ENCODE data around the gene ILDR2.
A peak's percentile ranks its signal among the peaks of the same experiment; 100 is the strongest.

Gene ILDR2

GRCh38 chr1:166914111-166914510 is 61.2 kb downstream of the ILDR2 start:
- no peak overlapping the region for H3K9ac ChIP-seq (ENCODE audit: low read length)

GRCh38 chr1:166911624-166912023 is 63.7 kb downstream of the ILDR2 start:
- Histone ChIP-seq H3K4me2 (ENCODE audit: low read depth, low read length) (no peak overlapping the region), H3K4me1 (ENCODE audit: low read length) (peaks cover 12% of the 10 kb centered on the region), H3K9ac (ENCODE audit: low read length) (no peak overlapping the region), H3F3A (ENCODE audit: insufficient read depth, low read length) (no peaks in the 10 kb centered on the region), H3K9me2 (replicated peaks; ENCODE audit: insufficient read depth, low read length) (no peaks in the 10 kb centered on the region), H3K4me3 (ENCODE audit: low read length) (no peak overlapping the region), H3K27ac (ENCODE audit: low read length) (no peak overlapping the region), H4K20me1 (ENCODE audit: insufficient read depth, low read length) (no peaks in the 10 kb centered on the region), H3K27me3 (replicated peaks; ENCODE audit: insufficient read depth, low read length) (no peaks in the 10 kb centered on the region), H3K9me3 (replicated peaks; ENCODE audit: insufficient read depth, low read length) (no peaks in the 10 kb centered on the region), H3K79me2 (ENCODE audit: low read length) (no peaks in the 10 kb centered on the region), H3K36me3 (replicated peaks; ENCODE audit: insufficient read depth, low read length) (no peaks in the 10 kb centered on the region), H2AFZ (ENCODE audit: low read length) (no peak overlapping the region)
- no peak for TF ChIP-seq EZH2phosphoT487 (IDR thresholded peaks at IDR 0.05; ENCODE audit: low read length)
- no peak for TF ChIP-seq CTCF (IDR thresholded peaks at IDR 0.05; ENCODE audit: low read length)
- no peak for TF ChIP-seq EZH2 (optimal IDR thresholded peaks at IDR 0.05; ENCODE audit: low read depth, low read length)
- DNase-seq: no peak

More at GRCh38 chr1:166914111-166914510, 61.2 kb downstream of the ILDR2 start:
- Histone ChIP-seq H3F3A (ENCODE audit: insufficient read depth, low read length) (no peaks in the 10 kb centered on the region), H3K9me2 (replicated peaks; ENCODE audit: insufficient read depth, low read length) (no peaks in the 10 kb centered on the region), H3K27me3 (replicated peaks; ENCODE audit: insufficient read depth, low read length) (no peaks in the 10 kb centered on the region), H3K4me3 (ENCODE audit: low read length) (no peak overlapping the region), H2AFZ (ENCODE audit: low read length) (no peak overlapping the region), H3K36me3 (replicated peaks; ENCODE audit: insufficient read depth, low read length) (no peaks in the 10 kb centered on the region), H3K9me3 (replicated peaks; ENCODE audit: insufficient read depth, low read length) (no peaks in the 10 kb centered on the region), H3K4me1 (ENCODE audit: low read length) (0 out of 2 replicates have a peak, but pooled peaks cover 5% of the 10 kb centered on the region), H3K27ac (ENCODE audit: low read length) (no peak overlapping the region), H4K20me1 (ENCODE audit: insufficient read depth, low read length) (no peaks in the 10 kb centered on the region), H3K79me2 (ENCODE audit: low read length) (no peaks in the 10 kb centered on the region), H3K4me2 (ENCODE audit: low read depth, low read length) (no peak overlapping the region)
- DNase-seq: no peak
- TF ChIP-seq CTCF (IDR thresholded peaks at IDR 0.05; ENCODE audit: low read length) (no peak), EZH2phosphoT487 (IDR thresholded peaks at IDR 0.05; ENCODE audit: low read length) (no peak), EZH2 (optimal IDR thresholded peaks at IDR 0.05; ENCODE audit: low read depth, low read length) (no peak)

GRCh38 chr1:166910396-166910994 is 64.8 kb downstream of the ILDR2 start:
- Histone ChIP-seq H3K9me3 (replicated peaks; ENCODE audit: insufficient read depth, low read length) (no peaks in the 10 kb centered on the region), H3K9ac (ENCODE audit: low read length) (no peak overlapping the region), H3K9me2 (replicated peaks; ENCODE audit: insufficient read depth, low read length) (no peaks in the 10 kb centered on the region), H3K36me3 (replicated peaks; ENCODE audit: insufficient read depth, low read length) (no peaks in the 10 kb centered on the region), H2AFZ (ENCODE audit: low read length) (peak overlapping the region; percentile 3; the same call in 1 of the 2 replicates), H3K4me2 (ENCODE audit: low read depth, low read length) (0 out of 2 replicates have a peak overlapping the region, but pooled peaks have one; percentile 2), H3K27me3 (replicated peaks; ENCODE audit: insufficient read depth, low read length) (no peaks in the 10 kb centered on the region), H3K4me3 (ENCODE audit: low read length) (no peak overlapping the region), H3K79me2 (ENCODE audit: low read length) (no peaks in the 10 kb centered on the region), H3K27ac (ENCODE audit: low read length) (no peak overlapping the region), H4K20me1 (ENCODE audit: insufficient read depth, low read length) (no peaks in the 10 kb centered on the region), H3F3A (ENCODE audit: insufficient read depth, low read length) (no peaks in the 10 kb centered on the region), H3K4me1 (ENCODE audit: low read length) (peaks cover 12% of the 10 kb centered on the region)
- DNase-seq: peak; percentile 97
- TF ChIP-seq EZH2 (optimal IDR thresholded peaks at IDR 0.05; ENCODE audit: low read depth, low read length): no peak
- TF ChIP-seq CTCF (IDR thresholded peaks at IDR 0.05; ENCODE audit: low read length): peak; percentile 94
- TF ChIP-seq EZH2phosphoT487 (IDR thresholded peaks at IDR 0.05; ENCODE audit: low read length): no peak
